Measurements from ENCODE around the gene TNFAIP8L1. TPM values are rescaled to one million over a fixed set of nuclear protein-coding genes. Genes with fewer than 3 reads are reported as not detected.

The TNFAIP8L1 gene
- total RNA-seq, 1 donor from 2014 or later: 5.9 TPM

GRCh38 chr19:4694211-4694987 lies 55.1 kb downstream of the TNFAIP8L1 start:
- Mint-ChIP-seq H3K27ac (ENCODE audit: unreplicated experiment) (peak overlapping the region; percentile 63), H3K9me3 (ENCODE audit: unreplicated experiment) (no peaks in the 10 kb centered on the region), H3K4me3 (ENCODE audit: unreplicated experiment) (no peak overlapping the region), H3K27me3 (ENCODE audit: unreplicated experiment) (no peaks in the 10 kb centered on the region), H3K4me1 (ENCODE audit: unreplicated experiment) (peaks cover 20% of the 10 kb centered on the region), H3K36me3 (ENCODE audit: unreplicated experiment) (peaks cover 37% of the 10 kb centered on the region)
- TF ChIP-seq CTCF (IDR thresholded peaks at IDR 0.05): no peak
- no peak for DNase-seq (ENCODE audit: extremely low spot score, unreplicated experiment)

- no peak for TF ChIP-seq CTCF (IDR thresholded peaks at IDR 0.05)
- H3K4me3 Mint-ChIP-seq (ENCODE audit: unreplicated experiment): no peak overlapping the region
Observed at GRCh38 chr19:4695224-4695731, 56.0 kb downstream of the TNFAIP8L1 start.

GRCh38 chr19:4697304-4697703 lies 58.0 kb downstream of the TNFAIP8L1 start:
- peaks cover 20% of the 10 kb centered on the region for H3K4me1 Mint-ChIP-seq (ENCODE audit: unreplicated experiment)
- DNase-seq (ENCODE audit: extremely low spot score, unreplicated experiment): no peak
- TF ChIP-seq CTCF (IDR thresholded peaks at IDR 0.05): no peak
- no peaks in the 10 kb centered on the region for H3K27me3 Mint-ChIP-seq (ENCODE audit: unreplicated experiment)
- H3K9me3 Mint-ChIP-seq (ENCODE audit: unreplicated experiment): no peaks in the 10 kb centered on the region
- no peak overlapping the region for H3K4me3 Mint-ChIP-seq (ENCODE audit: unreplicated experiment)
- H3K36me3 Mint-ChIP-seq (ENCODE audit: unreplicated experiment): peaks cover 34% of the 10 kb centered on the region
- H3K27ac Mint-ChIP-seq (ENCODE audit: unreplicated experiment): peak overlapping the region; percentile 52

More at GRCh38 chr19:4695224-4695731, 56.0 kb downstream of the TNFAIP8L1 start:
- peaks cover 20% of the 10 kb centered on the region for H3K4me1 Mint-ChIP-seq (ENCODE audit: unreplicated experiment)
- peaks cover 36% of the 10 kb centered on the region for H3K36me3 Mint-ChIP-seq (ENCODE audit: unreplicated experiment)
- H3K9me3 Mint-ChIP-seq (ENCODE audit: unreplicated experiment): no peaks in the 10 kb centered on the region
- DNase-seq (ENCODE audit: extremely low spot score, unreplicated experiment): no peak
- no peak overlapping the region for H3K27ac Mint-ChIP-seq (ENCODE audit: unreplicated experiment)
- no peaks in the 10 kb centered on the region for H3K27me3 Mint-ChIP-seq (ENCODE audit: unreplicated experiment)

GRCh38 chr19:4699826-4700692 lies 60.7 kb downstream of the TNFAIP8L1 start:
- Mint-ChIP-seq H3K9me3 (ENCODE audit: unreplicated experiment) (no peaks in the 10 kb centered on the region), H3K36me3 (ENCODE audit: unreplicated experiment) (peaks cover 28% of the 10 kb centered on the region), H3K4me1 (ENCODE audit: unreplicated experiment) (peaks cover 27% of the 10 kb centered on the region), H3K27ac (ENCODE audit: unreplicated experiment) (no peak overlapping the region), H3K27me3 (ENCODE audit: unreplicated experiment) (no peaks in the 10 kb centered on the region), H3K4me3 (ENCODE audit: unreplicated experiment) (no peak overlapping the region)
- no peak for DNase-seq (ENCODE audit: extremely low spot score, unreplicated experiment)
- TF ChIP-seq CTCF (IDR thresholded peaks at IDR 0.05): no peak

- no peak for DNase-seq (ENCODE audit: extremely low spot score, unreplicated experiment)
- Mint-ChIP-seq H3K27ac (ENCODE audit: unreplicated experiment) (no peak overlapping the region), H3K9me3 (ENCODE audit: unreplicated experiment) (no peaks in the 10 kb centered on the region), H3K36me3 (ENCODE audit: unreplicated experiment) (peaks cover 28% of the 10 kb centered on the region), H3K4me3 (ENCODE audit: unreplicated experiment) (no peak overlapping the region), H3K4me1 (ENCODE audit: unreplicated experiment) (peaks cover 31% of the 10 kb centered on the region), H3K27me3 (ENCODE audit: unreplicated experiment) (no peaks in the 10 kb centered on the region)
- no peak for TF ChIP-seq CTCF (IDR thresholded peaks at IDR 0.05)
Observed at GRCh38 chr19:4700693-4700970, 61.3 kb downstream of the TNFAIP8L1 start.

All from osteocyte (in vitro differentiated cells).